Esophagus squamous epithelium (tissue), 4 donors: ENCODE data around the gene DHX8.

Source experiments
- POLR2A ChIP-seq, 4 donors: fragments of 450-650 bp; IDR thresholded peaks; one replicate each; pipeline ENCODE4 v1.6.1; 2017; ENCODE audit warnings: antibody characterized with exemption in 4 of 4, mild to moderate bottlenecking in 4 of 4, moderate library complexity in 3 of 4
- TF ChIP-seq, protein P1 (sequence below), 6 experiments: fragments of 450-650 bp in 4 of 6; fragments of 200-600 bp in 2 of 6; sonication (generic) in 2 of 6; IDR thresholded peaks; one replicate each; pipeline ENCODE4 v1.5.1; 2016 to 2019; ENCODE audit warnings: antibody characterized with exemption in 6 of 6, mild to moderate bottlenecking in 4 of 6, moderate library complexity in 4 of 6

- TF ChIP-seq, protein P1, sequence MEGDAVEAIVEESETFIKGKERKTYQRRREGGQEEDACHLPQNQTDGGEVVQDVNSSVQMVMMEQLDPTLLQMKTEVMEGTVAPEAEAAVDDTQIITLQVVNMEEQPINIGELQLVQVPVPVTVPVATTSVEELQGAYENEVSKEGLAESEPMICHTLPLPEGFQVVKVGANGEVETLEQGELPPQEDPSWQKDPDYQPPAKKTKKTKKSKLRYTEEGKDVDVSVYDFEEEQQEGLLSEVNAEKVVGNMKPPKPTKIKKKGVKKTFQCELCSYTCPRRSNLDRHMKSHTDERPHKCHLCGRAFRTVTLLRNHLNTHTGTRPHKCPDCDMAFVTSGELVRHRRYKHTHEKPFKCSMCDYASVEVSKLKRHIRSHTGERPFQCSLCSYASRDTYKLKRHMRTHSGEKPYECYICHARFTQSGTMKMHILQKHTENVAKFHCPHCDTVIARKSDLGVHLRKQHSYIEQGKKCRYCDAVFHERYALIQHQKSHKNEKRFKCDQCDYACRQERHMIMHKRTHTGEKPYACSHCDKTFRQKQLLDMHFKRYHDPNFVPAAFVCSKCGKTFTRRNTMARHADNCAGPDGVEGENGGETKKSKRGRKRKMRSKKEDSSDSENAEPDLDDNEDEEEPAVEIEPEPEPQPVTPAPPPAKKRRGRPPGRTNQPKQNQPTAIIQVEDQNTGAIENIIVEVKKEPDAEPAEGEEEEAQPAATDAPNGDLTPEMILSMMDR (IDR thresholded peaks at IDR 0.05) = no peak
- TF ChIP-seq POLR2A (IDR thresholded peaks at IDR 0.05) = no peak
Measured at GRCh38 chr17:43574348-43574747, 90.6 kb downstream of the DHX8 start.
